GM10847 (cell line): Measurements from ENCODE around the gene HES2.

Experiments
- POLR2A ChIP-seq: IDR thresholded peaks from 2 replicates; pipeline ENCODE4 v1.6.1; 2011; ENCODE audit not compliant: insufficient read length; ENCODE audit errors: extremely low read depth

Gene HES2

GRCh38 chr1:6401673-6402072 is 18.0 kb downstream of the HES2 start:
- TF ChIP-seq POLR2A = no peak

GRCh38 chr1:6399294-6399693 is 20.4 kb downstream of the HES2 start:
- TF ChIP-seq POLR2A = no peak

- TF ChIP-seq POLR2A = no peak
Measured at GRCh38 chr1:6397844-6398441, 21.8 kb downstream of the HES2 start.

GRCh38 chr1:6396998-6397397 is 22.7 kb downstream of the HES2 start:
- TF ChIP-seq POLR2A = no peak

- no peak for TF ChIP-seq POLR2A
Measured at GRCh38 chr1:6393400-6394187, 26.1 kb downstream of the HES2 start, which contains the start of gene ACOT7. Gene ACOT7 (minus strand): TSS chr1:6393767. CDS start chr1:6393399, 368 bp downstream.

- peak; percentile 63 for TF ChIP-seq POLR2A
Measured at GRCh38 chr1:6392809-6393399, 26.8 kb downstream of the HES2 start.

GRCh38 chr1:6391951-6392808 is 27.5 kb downstream of the HES2 start:
- no peak for TF ChIP-seq POLR2A

- TF ChIP-seq POLR2A = no peak
Measured at GRCh38 chr1:6389971-6390370, 29.7 kb downstream of the HES2 start.

GRCh38 chr1:6386371-6386949 is 33.3 kb downstream of the HES2 start:
- TF ChIP-seq POLR2A = no peak

- no peak for TF ChIP-seq POLR2A
Measured at GRCh38 chr1:6385488-6386191, 34.1 kb downstream of the HES2 start.

GRCh38 chr1:6384962-6385361 is 34.8 kb downstream of the HES2 start:
- no peak for TF ChIP-seq POLR2A

GRCh38 chr1:6384135-6384534 is 35.6 kb downstream of the HES2 start:
- TF ChIP-seq POLR2A = no peak

GRCh38 chr1:6380037-6380436 is 39.7 kb downstream of the HES2 start:
- TF ChIP-seq POLR2A = no peak

GRCh38 chr1:6378096-6378746 is 41.5 kb downstream of the HES2 start:
- TF ChIP-seq POLR2A = no peak

- TF ChIP-seq POLR2A = no peak
Measured at GRCh38 chr1:6373961-6374720, 45.6 kb downstream of the HES2 start.
